Measurements from ENCODE around the gene UBTD1. TPM values are rescaled to one million over a fixed set of nuclear protein-coding genes. Genes with fewer than 3 reads are reported as not detected.
"Not testable (repeated sequence)": the region's sequence is repeated elsewhere in the genome, so short reads cannot be mapped to it uniquely, and the experiment has no call there.

UBTD1 gene
- total RNA-seq, 1 experiment from 2014 or later, result 14.8 TPM

GRCh38 chr10:97466755-97467154 lies 32.0 kb upstream of the UBTD1 start:
- H3K9me3 ChIP-seq (replicated peaks), result no peaks in the 10 kb centered on the region
- H3K4me1 ChIP-seq (replicated peaks), result no peaks in the 10 kb centered on the region
- DNase-seq (ENCODE audit: low read depth in 1 of 2, low spot score in 2 of 2), result no peak
- no peaks in the 10 kb centered on the region for H3K27me3 ChIP-seq (replicated peaks)
- no peak overlapping the region for H3K27ac ChIP-seq
- H3K36me3 ChIP-seq, result peaks cover 92% of the 10 kb centered on the region
- H3K4me3 ChIP-seq, result no peak overlapping the region

GRCh38 chr10:97468162-97468561 lies 30.6 kb upstream of the UBTD1 start:
- Histone ChIP-seq H3K27ac (no peak overlapping the region), H3K4me3 (no peak overlapping the region), H3K36me3 (peaks cover 92% of the 10 kb centered on the region), H3K4me1 (replicated peaks) (no peaks in the 10 kb centered on the region), H3K27me3 (replicated peaks) (no peaks in the 10 kb centered on the region), H3K9me3 (replicated peaks) (no peaks in the 10 kb centered on the region)
- no peak for DNase-seq (ENCODE audit: low read depth in 1 of 2, low spot score in 2 of 2)

GRCh38 chr10:97468781-97469180 lies 29.9 kb upstream of the UBTD1 start:
- not testable (repeated sequence) for H3K4me3 ChIP-seq; DNase-seq (ENCODE audit: low read depth in 1 of 2, low spot score in 2 of 2); H3K4me1 ChIP-seq (replicated peaks); H3K9me3 ChIP-seq (replicated peaks); H3K27me3 ChIP-seq (replicated peaks); H3K27ac ChIP-seq
- H3K36me3 ChIP-seq, result peaks cover 92% of the 10 kb centered on the region

- Histone ChIP-seq H3K9me3 (replicated peaks) (no peaks in the 10 kb centered on the region), H3K36me3 (peaks cover 95% of the 10 kb centered on the region), H3K27ac (no peak overlapping the region), H3K4me1 (replicated peaks) (no peaks in the 10 kb centered on the region; the same call in 1 of the 2 replicates), H3K27me3 (replicated peaks) (no peaks in the 10 kb centered on the region), H3K4me3 (no peak overlapping the region)
- no peak for DNase-seq (ENCODE audit: low read depth in 1 of 2, low spot score in 2 of 2)
Measured at GRCh38 chr10:97474918-97475317, 23.8 kb upstream of the UBTD1 start.

- Histone ChIP-seq H3K4me3 (no peak overlapping the region), H3K27ac (no peak overlapping the region), H3K9me3 (replicated peaks) (no peaks in the 10 kb centered on the region), H3K4me1 (replicated peaks) (peaks cover 8% of the 10 kb centered on the region; the same call in 1 of the 2 replicates), H3K27me3 (replicated peaks) (no peaks in the 10 kb centered on the region), H3K36me3 (peaks cover 97% of the 10 kb centered on the region)
- DNase-seq (ENCODE audit: low read depth in 1 of 2, low spot score in 2 of 2), result no peak
Measured at GRCh38 chr10:97475936-97476594, 22.7 kb upstream of the UBTD1 start.

GRCh38 chr10:97479410-97479809 lies 19.3 kb upstream of the UBTD1 start:
- H3K27me3 ChIP-seq (replicated peaks); H3K9me3 ChIP-seq (replicated peaks); H3K4me3 ChIP-seq; DNase-seq (ENCODE audit: low read depth in 1 of 2, low spot score in 2 of 2); H3K4me1 ChIP-seq (replicated peaks); H3K27ac ChIP-seq: not testable (repeated sequence)
- H3K36me3 ChIP-seq, result peaks cover 82% of the 10 kb centered on the region

- no peak for DNase-seq (ENCODE audit: low read depth in 1 of 2, low spot score in 2 of 2)
- no peaks in the 10 kb centered on the region for H3K9me3 ChIP-seq (replicated peaks)
- H3K36me3 ChIP-seq, result peaks cover 77% of the 10 kb centered on the region
- H3K27ac ChIP-seq, result no peak overlapping the region
- no peak overlapping the region for H3K4me3 ChIP-seq
- H3K4me1 ChIP-seq (replicated peaks), result peaks cover 10% of the 10 kb centered on the region; the same call in 1 of the 2 replicates
- no peaks in the 10 kb centered on the region for H3K27me3 ChIP-seq (replicated peaks)
Measured at GRCh38 chr10:97479939-97480338, 18.8 kb upstream of the UBTD1 start.

- peaks cover 76% of the 10 kb centered on the region for H3K36me3 ChIP-seq
- no peaks in the 10 kb centered on the region for H3K27me3 ChIP-seq (replicated peaks)
- peaks cover 10% of the 10 kb centered on the region; the same call in 1 of the 2 replicates for H3K4me1 ChIP-seq (replicated peaks)
- H3K9me3 ChIP-seq (replicated peaks), result no peaks in the 10 kb centered on the region
- no peak for DNase-seq (ENCODE audit: low read depth in 1 of 2, low spot score in 2 of 2)
- H3K4me3 ChIP-seq, result no peak overlapping the region
- no peak overlapping the region for H3K27ac ChIP-seq
Measured at GRCh38 chr10:97481071-97481470, 17.7 kb upstream of the UBTD1 start.

GRCh38 chr10:97482381-97482780 lies 16.3 kb upstream of the UBTD1 start:
- H3K4me1 ChIP-seq (replicated peaks), result peaks cover 10% of the 10 kb centered on the region; the same call in 1 of the 2 replicates
- no peak overlapping the region for H3K27ac ChIP-seq
- H3K36me3 ChIP-seq, result peaks cover 66% of the 10 kb centered on the region
- no peaks in the 10 kb centered on the region for H3K9me3 ChIP-seq (replicated peaks)
- no peak for DNase-seq (ENCODE audit: low read depth in 1 of 2, low spot score in 2 of 2)
- H3K4me3 ChIP-seq, result no peak overlapping the region
- H3K27me3 ChIP-seq (replicated peaks), result no peaks in the 10 kb centered on the region

- Histone ChIP-seq H3K36me3 (peaks cover 55% of the 10 kb centered on the region), H3K9me3 (replicated peaks) (no peaks in the 10 kb centered on the region), H3K27ac (no peak overlapping the region), H3K4me1 (replicated peaks) (peaks cover 10% of the 10 kb centered on the region; the same call in 1 of the 2 replicates), H3K27me3 (replicated peaks) (no peaks in the 10 kb centered on the region), H3K4me3 (no peak overlapping the region)
- DNase-seq (ENCODE audit: low read depth in 1 of 2, low spot score in 2 of 2), result no peak
Measured at GRCh38 chr10:97483506-97483905, 15.2 kb upstream of the UBTD1 start.

GRCh38 chr10:97483921-97484320 lies 14.8 kb upstream of the UBTD1 start:
- Histone ChIP-seq H3K27ac (no peak overlapping the region), H3K36me3 (peaks cover 51% of the 10 kb centered on the region), H3K4me1 (replicated peaks) (peaks cover 10% of the 10 kb centered on the region; the same call in 1 of the 2 replicates), H3K27me3 (replicated peaks) (no peaks in the 10 kb centered on the region), H3K4me3 (no peak overlapping the region), H3K9me3 (replicated peaks) (no peaks in the 10 kb centered on the region)
- DNase-seq (ENCODE audit: low read depth in 1 of 2, low spot score in 2 of 2), result no peak

GRCh38 chr10:97485647-97486281 lies 13.0 kb upstream of the UBTD1 start:
- Histone ChIP-seq H3K9me3 (replicated peaks) (no peaks in the 10 kb centered on the region), H3K36me3 (peaks cover 34% of the 10 kb centered on the region), H3K27me3 (replicated peaks) (no peaks in the 10 kb centered on the region), H3K4me3 (no peak overlapping the region), H3K27ac (no peak overlapping the region), H3K4me1 (replicated peaks) (peaks cover 5% of the 10 kb centered on the region; the same call in 1 of the 2 replicates)
- no peak for DNase-seq (ENCODE audit: low read depth in 1 of 2, low spot score in 2 of 2)

- no peak for DNase-seq (ENCODE audit: low read depth in 1 of 2, low spot score in 2 of 2)
- Histone ChIP-seq H3K27me3 (replicated peaks) (no peaks in the 10 kb centered on the region), H3K27ac (no peak overlapping the region)
Measured at GRCh38 chr10:97490592-97490991, 8.1 kb upstream of the UBTD1 start.

GRCh38 chr10:97494151-97494550 lies 4.6 kb upstream of the UBTD1 start:
- H3K27ac ChIP-seq, result no peak overlapping the region
- H3K9me3 ChIP-seq (replicated peaks), result no peaks in the 10 kb centered on the region
- DNase-seq (ENCODE audit: low read depth in 1 of 2, low spot score in 2 of 2), result no peak
- H3K4me1 ChIP-seq (replicated peaks), result peaks cover 4% of the 10 kb centered on the region; the same call in 1 of the 2 replicates
- no peaks in the 10 kb centered on the region for H3K27me3 ChIP-seq (replicated peaks)
- H3K36me3 ChIP-seq, result 0 out of 2 replicates have a peak, but pooled peaks cover 15% of the 10 kb centered on the region
- no peak overlapping the region for H3K4me3 ChIP-seq

More at GRCh38 chr10:97490592-97490991, 8.1 kb upstream of the UBTD1 start:
- Histone ChIP-seq H3K4me1 (replicated peaks) (no peaks in the 10 kb centered on the region), H3K9me3 (replicated peaks) (no peaks in the 10 kb centered on the region), H3K4me3 (no peak overlapping the region), H3K36me3 (peaks cover 16% of the 10 kb centered on the region; the same call in 1 of the 2 replicates)

Measured in SJSA1 (cell line).